ENCODE results near the gene RB1.

- TF ChIP-seq, protein P1, sequence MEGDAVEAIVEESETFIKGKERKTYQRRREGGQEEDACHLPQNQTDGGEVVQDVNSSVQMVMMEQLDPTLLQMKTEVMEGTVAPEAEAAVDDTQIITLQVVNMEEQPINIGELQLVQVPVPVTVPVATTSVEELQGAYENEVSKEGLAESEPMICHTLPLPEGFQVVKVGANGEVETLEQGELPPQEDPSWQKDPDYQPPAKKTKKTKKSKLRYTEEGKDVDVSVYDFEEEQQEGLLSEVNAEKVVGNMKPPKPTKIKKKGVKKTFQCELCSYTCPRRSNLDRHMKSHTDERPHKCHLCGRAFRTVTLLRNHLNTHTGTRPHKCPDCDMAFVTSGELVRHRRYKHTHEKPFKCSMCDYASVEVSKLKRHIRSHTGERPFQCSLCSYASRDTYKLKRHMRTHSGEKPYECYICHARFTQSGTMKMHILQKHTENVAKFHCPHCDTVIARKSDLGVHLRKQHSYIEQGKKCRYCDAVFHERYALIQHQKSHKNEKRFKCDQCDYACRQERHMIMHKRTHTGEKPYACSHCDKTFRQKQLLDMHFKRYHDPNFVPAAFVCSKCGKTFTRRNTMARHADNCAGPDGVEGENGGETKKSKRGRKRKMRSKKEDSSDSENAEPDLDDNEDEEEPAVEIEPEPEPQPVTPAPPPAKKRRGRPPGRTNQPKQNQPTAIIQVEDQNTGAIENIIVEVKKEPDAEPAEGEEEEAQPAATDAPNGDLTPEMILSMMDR (IDR thresholded peaks at IDR 0.05), result no peak
- TF ChIP-seq ATF6 (CRISPR knock-in tag; IDR thresholded peaks at IDR 0.05) (no peak), NR3C1 (CRISPR knock-in tag; conservative IDR thresholded peaks at IDR 0.05; ENCODE audit: low read depth) (no peak), USF1 (CRISPR knock-in tag; IDR thresholded peaks at IDR 0.05) (no peak), ZNF423 (CRISPR knock-in tag; IDR thresholded peaks at IDR 0.05) (no peak), CREB1 (CRISPR knock-in tag; IDR thresholded peaks at IDR 0.05) (no peak), ARID4B (CRISPR knock-in tag; IDR thresholded peaks at IDR 0.05; ENCODE audit: borderline replicate concordance) (no peak), NFYB (CRISPR knock-in tag; conservative IDR thresholded peaks at IDR 0.05; ENCODE audit: low read depth) (no peak)
- TF ChIP-seq, protein P2, sequence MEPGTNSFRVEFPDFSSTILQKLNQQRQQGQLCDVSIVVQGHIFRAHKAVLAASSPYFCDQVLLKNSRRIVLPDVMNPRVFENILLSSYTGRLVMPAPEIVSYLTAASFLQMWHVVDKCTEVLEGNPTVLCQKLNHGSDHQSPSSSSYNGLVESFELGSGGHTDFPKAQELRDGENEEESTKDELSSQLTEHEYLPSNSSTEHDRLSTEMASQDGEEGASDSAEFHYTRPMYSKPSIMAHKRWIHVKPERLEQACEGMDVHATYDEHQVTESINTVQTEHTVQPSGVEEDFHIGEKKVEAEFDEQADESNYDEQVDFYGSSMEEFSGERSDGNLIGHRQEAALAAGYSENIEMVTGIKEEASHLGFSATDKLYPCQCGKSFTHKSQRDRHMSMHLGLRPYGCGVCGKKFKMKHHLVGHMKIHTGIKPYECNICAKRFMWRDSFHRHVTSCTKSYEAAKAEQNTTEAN (CRISPR knock-in tag; IDR thresholded peaks at IDR 0.05), result no peak
- TF ChIP-seq, protein P3, sequence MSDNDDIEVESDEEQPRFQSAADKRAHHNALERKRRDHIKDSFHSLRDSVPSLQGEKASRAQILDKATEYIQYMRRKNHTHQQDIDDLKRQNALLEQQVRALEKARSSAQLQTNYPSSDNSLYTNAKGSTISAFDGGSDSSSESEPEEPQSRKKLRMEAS (CRISPR knock-in tag; IDR thresholded peaks at IDR 0.05), result no peak
- TF ChIP-seq, protein P4, sequence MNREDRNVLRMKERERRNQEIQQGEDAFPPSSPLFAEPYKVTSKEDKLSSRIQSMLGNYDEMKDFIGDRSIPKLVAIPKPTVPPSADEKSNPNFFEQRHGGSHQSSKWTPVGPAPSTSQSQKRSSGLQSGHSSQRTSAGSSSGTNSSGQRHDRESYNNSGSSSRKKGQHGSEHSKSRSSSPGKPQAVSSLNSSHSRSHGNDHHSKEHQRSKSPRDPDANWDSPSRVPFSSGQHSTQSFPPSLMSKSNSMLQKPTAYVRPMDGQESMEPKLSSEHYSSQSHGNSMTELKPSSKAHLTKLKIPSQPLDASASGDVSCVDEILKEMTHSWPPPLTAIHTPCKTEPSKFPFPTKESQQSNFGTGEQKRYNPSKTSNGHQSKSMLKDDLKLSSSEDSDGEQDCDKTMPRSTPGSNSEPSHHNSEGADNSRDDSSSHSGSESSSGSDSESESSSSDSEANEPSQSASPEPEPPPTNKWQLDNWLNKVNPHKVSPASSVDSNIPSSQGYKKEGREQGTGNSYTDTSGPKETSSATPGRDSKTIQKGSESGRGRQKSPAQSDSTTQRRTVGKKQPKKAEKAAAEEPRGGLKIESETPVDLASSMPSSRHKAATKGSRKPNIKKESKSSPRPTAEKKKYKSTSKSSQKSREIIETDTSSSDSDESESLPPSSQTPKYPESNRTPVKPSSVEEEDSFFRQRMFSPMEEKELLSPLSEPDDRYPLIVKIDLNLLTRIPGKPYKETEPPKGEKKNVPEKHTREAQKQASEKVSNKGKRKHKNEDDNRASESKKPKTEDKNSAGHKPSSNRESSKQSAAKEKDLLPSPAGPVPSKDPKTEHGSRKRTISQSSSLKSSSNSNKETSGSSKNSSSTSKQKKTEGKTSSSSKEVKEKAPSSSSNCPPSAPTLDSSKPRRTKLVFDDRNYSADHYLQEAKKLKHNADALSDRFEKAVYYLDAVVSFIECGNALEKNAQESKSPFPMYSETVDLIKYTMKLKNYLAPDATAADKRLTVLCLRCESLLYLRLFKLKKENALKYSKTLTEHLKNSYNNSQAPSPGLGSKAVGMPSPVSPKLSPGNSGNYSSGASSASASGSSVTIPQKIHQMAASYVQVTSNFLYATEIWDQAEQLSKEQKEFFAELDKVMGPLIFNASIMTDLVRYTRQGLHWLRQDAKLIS (CRISPR knock-in tag; IDR thresholded peaks at IDR 0.05; ENCODE audit: borderline replicate concordance), result no peak
- TF ChIP-seq, protein P5, sequence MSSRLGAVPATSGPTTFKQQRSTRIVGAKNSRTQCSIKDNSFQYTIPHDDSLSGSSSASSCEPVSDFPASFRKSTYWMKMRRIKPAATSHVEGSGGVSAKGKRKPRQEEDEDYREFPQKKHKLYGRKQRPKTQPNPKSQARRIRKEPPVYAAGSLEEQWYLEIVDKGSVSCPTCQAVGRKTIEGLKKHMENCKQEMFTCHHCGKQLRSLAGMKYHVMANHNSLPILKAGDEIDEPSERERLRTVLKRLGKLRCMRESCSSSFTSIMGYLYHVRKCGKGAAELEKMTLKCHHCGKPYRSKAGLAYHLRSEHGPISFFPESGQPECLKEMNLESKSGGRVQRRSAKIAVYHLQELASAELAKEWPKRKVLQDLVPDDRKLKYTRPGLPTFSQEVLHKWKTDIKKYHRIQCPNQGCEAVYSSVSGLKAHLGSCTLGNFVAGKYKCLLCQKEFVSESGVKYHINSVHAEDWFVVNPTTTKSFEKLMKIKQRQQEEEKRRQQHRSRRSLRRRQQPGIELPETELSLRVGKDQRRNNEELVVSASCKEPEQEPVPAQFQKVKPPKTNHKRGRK (CRISPR knock-in tag; IDR thresholded peaks at IDR 0.05; ENCODE audit: borderline replicate concordance), result no peak
Observed at GRCh38 chr13:48518083-48518482, 214.5 kb downstream of the RB1 start.
